GM21737 (cell line): ENCODE measurements around the gene AUTS2.

Source experiments
- ATAC-seq: cut with Tn5 transposase; IDR thresholded peaks from one replicate; pipeline ENCODE4 v1.9.1; 2021; ENCODE audit warnings: mild to moderate bottlenecking, moderate library complexity; ENCODE audit not compliant: unreplicated experiment

AUTS2 gene

GRCh38 chr7:70214071-70214470, 615.8 kb downstream of the AUTS2 start:
- ATAC-seq = no peak

GRCh38 chr7:70215491-70215890, 617.2 kb downstream of the AUTS2 start:
- ATAC-seq = no peak

DNA sequence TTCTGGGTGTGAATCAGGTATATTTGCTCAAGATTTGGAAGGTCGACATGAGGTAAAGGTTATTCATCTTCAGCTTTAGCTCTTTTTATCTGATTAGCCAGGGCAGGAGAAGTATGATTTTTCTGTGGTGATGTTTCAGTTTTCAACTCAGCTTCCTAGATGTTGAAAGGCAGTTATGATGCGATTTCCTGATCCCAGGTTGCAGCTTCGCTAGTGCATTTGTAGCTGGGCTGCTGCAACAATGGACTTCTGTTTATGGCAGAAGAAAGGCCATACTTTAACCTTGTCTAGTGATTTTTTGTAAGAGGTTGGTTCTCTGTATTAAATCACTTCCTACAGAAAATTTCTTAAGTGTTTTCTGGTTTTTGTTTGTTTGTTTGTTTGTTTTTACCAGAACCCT, 619.3 kb downstream of the AUTS2 start:
- no peak for ATAC-seq

DNA sequence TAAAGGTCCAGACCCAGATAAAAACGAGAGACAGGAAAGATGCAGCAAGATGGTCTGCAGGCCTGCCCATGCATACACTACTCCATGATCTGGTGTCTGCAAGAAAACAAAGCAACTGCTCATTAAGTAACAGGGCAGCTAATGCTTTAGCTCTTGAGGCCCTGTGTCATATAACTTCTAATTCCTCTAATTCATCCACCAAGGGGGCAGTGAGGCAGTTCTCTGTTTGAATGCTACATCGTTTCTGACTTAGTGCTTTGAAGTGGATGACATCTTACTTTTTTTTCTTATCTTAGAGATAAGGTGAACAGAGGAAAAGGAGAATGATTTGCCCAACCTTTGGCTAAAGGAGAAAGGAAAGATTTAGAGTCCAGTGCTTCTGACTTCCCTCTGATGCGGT, 619.7 kb downstream of the AUTS2 start:
- ATAC-seq = no peak

DNA sequence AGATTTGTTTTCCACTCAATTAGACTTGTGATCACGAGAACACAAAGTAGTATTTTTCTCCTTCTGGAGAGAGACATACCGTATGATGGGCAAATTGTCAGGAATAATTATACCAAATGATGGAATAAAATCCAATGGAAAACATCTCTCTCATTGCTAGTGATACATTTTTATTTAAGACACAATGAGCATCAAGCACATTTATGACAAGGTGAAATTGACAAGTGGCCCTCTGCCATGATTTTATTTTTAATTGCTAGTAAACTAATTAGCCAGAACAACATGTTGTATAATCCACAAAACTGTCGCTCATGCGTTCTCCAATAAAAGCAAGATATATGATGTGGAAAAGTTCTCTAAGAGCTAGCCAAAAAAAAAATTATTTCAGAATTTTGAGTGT, 620.8 kb downstream of the AUTS2 start:
- no peak for ATAC-seq

GRCh38 chr7:70229242-70229641, 631.0 kb downstream of the AUTS2 start:
- ATAC-seq = no peak

DNA sequence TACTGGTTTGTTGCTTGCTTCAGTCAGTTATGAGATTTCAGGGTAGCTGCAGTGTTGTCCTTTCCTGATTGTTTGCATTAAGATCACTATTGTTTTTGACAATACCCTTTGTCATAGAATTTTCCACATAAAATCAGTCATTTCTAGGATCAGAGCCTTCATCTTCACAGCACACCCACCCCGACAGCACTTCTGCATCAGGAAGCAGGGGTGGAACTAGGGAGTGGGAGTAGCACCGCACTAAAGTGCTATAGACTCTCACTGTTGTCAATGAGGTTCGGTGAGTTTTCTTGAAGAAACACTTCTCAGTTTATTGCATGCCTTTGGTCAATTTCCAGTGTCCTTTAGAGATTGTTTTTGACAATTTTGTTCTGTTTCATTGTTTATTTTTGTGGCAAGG, 632.5 kb downstream of the AUTS2 start:
- ATAC-seq = no peak

DNA sequence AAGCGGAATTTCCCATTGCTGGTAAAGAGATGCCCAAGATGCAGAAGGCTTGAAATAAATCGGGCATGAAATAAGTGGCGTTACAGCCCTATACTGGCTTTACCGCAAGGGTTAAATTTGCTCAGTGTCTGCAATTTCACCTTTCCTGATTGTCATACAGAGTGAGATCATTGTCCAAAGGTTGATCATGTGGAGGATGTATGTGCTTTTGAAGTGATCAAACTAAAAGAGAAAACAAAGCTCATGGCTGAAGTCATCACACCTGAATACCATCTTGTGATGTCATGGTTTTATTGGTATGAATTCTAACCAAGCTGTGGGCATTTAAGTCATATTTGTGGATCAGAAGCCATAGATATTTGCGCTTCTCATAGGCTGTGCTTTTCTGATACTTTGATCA, 635.5 kb downstream of the AUTS2 start:
- no peak for ATAC-seq

- no peak for ATAC-seq
Observed at GRCh38 chr7:70237256-70237655, 639.0 kb downstream of the AUTS2 start.

DNA sequence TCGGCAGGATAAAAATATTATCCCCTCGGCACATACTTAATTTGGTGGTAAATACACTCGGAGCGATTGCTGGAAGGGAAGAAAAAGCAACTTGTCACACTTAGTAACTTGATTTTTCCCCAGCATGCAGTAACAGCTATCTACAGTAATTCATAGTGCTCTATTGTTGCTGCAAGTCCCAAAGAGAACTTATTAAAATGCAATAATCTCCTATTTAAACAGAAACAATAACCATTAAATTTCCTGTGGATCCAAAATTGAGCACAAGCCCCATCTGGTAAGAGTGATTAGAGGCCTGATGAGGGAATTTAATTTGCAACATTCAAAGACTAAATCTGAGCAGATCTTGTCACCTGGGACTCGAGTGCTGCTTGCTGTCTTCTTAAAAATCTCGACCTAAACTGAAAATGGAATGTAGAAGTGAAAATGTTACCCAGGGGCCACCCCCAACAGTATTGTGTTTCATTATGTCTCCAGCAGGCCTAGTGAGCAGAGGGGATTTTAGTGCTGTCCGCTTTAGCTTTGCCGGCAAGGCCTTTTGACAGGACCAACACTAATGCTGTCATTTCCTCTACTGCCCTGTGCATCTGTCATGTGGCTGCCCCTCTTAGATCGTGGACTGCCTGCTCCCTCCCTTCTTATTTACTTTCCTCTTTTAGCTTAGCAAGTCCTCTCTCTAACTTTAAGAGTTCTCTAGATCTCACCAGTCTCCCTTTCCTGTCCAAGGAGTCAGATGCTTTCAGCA, 639.7 kb downstream of the AUTS2 start:
- peak; percentile 99 for ATAC-seq

GRCh38 chr7:70239918-70240317, 641.6 kb downstream of the AUTS2 start:
- no peak for ATAC-seq

- no peak for ATAC-seq
Observed at GRCh38 chr7:70240873-70241272, 642.6 kb downstream of the AUTS2 start.

DNA sequence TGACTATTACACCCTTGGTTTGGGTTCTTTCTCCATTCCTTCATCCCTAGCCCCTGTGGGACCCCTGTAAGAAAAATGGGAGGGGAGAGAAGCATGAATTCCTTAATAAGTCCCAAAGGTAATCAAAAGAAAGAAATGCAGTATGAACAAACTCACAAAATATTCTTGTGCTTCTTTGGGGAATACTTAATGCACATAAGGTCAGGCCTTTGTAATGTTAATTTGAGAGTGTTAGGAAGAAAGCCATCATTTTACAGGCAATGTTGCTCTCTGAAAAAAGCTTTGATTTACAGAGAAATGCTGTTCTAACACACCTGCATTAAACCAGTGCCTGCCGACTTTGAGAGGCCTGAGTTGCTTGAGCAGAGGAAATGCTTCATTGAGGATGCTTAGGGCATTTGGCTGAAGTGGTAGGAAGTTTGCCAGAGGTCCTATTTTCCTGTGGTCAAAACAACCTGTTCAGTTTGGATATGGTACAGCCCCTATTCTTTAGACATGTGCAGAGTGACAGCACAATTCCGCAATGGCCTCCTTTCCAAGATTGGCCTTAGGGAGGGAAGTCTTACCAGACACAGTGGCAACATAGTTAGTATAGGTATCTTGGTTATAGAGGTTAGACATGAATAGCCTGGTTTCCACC, 643.4 kb downstream of the AUTS2 start:
- ATAC-seq = no peak

GRCh38 chr7:70242826-70243225, 644.6 kb downstream of the AUTS2 start:
- ATAC-seq = no peak

GRCh38 chr7:70243443-70243842, 645.2 kb downstream of the AUTS2 start:
- ATAC-seq = no peak

DNA sequence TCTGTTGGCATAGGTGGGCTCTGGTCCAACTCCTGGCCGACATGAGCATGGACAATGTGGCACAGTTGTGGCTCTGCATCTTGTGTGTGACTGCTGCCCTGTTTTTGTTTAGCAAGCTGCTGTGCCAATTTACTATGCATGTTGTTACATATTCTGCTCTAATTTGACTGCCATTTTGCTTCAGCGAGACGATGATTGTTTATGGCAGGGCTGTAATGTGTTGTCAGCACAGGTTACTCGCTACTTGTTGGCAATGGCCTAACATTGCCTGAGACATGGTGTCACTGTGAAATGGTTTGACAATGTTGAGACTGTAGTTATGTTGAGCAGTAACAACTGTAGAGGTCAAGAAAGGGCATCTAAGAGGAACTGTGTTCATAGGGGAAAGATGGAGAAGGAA, 659.6 kb downstream of the AUTS2 start:
- no peak for ATAC-seq

DNA sequence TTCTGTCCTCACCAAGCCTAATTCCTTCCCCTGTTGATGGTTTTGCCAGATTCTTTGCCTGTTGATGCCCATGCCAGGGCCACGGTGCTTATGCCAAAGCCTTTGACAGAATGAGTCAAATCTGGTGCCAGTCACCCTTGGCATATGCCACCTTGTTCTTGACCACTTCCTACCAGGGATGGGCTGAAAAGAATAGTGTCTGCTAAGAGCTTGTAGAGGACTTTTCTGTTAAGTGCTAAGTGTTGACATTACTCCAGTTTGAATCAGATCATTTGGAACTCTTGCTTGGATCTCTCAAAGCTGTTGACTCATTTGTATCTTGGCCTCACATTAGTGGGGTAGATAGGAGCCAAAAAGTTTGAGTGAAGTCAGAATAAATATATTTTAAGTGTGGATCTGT, 661.2 kb downstream of the AUTS2 start:
- ATAC-seq = no peak

GRCh38 chr7:70263471-70264255, 665.4 kb downstream of the AUTS2 start:
- no peak for ATAC-seq

GRCh38 chr7:70266186-70266585, 667.9 kb downstream of the AUTS2 start:
- no peak for ATAC-seq

- ATAC-seq = no peak
Observed at GRCh38 chr7:70267381-70268120, 669.3 kb downstream of the AUTS2 start.

GRCh38 chr7:70268179-70268578, 669.9 kb downstream of the AUTS2 start:
- ATAC-seq = no peak
